NCI-H345 (cell line): Measurements from ENCODE around the gene CHD5.

ENCODE experiments used
- DNase-seq: peaks from one replicate; lab custom pipeline; 2025; lab: John Stamatoyannopoulos, UW

The CHD5 gene

DNA sequence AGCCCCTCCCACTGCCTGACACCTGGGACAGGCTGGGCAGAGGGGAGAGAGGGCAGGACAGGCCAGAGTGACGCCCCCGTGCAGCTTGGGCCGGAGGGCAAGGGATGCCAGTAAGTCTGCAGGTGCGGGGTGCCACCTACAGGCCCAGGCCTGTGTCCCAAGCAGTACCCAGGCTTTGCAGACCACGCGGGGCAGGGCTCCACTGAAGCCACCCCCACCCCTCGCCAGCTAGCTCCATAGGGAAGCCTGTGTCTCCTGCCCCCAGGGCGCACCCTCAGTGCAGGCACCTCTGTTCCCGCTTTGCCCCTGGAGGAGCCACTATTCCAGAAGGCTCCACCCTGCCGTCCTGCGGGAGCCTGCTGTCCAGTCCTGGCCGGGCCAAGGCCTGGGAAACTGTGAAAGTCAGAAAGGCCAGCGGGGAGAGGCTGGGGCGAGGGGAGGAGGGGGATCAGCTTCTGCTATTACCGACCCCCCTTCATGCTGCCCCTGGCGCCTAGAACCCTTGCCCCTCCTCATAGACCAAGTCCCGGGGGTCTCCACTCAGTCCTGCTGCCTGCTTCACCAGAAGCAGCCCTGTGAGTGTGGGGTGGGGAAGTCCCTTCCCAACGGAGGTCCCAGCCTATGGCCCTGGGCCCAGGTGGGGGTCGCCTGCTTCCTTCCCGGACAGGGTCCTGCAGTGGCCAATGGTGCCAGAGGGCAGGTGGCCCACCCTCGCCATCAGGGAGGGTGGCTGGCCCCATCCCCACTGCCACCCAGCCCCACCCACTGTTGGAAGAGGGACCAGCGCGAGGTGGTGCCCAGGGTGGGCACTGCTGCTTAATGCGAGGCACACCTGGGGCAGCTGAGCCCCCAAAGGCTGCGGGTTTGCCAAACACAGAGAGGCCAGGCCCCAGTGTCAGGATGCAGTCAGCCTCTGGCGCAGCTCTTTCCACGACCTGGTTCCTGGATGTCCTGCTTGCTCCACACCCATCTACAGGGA, 80.0 kb downstream of the CHD5 start:
- DNase-seq, result no peak

DNA sequence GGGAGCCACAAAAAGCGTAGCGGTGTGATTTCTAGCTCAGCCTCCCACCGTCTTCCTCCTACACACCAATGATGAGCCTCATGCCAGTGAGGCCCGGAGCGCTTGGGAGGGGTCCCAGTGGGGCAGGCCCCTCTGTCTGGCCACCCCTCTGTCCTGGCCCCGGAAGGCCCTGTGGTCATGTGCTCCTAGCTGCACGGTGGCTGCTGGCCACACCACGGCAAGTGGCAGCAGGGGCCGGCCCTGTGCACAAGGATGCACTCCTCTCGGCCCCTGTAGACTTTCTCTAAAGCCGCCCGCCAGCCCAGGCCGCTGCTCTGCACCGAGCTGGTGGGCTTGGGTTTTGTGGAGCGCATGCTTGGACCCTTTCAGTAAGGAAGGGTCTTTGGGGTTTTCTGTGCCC, 80.8 kb downstream of the CHD5 start:
- DNase-seq, result no peak

- no peak for DNase-seq
Measured at GRCh38 chr1:6098303-6099215, 81.6 kb downstream of the CHD5 start.

- no peak for DNase-seq
Measured at GRCh38 chr1:6097824-6098223, 82.3 kb downstream of the CHD5 start.

DNA sequence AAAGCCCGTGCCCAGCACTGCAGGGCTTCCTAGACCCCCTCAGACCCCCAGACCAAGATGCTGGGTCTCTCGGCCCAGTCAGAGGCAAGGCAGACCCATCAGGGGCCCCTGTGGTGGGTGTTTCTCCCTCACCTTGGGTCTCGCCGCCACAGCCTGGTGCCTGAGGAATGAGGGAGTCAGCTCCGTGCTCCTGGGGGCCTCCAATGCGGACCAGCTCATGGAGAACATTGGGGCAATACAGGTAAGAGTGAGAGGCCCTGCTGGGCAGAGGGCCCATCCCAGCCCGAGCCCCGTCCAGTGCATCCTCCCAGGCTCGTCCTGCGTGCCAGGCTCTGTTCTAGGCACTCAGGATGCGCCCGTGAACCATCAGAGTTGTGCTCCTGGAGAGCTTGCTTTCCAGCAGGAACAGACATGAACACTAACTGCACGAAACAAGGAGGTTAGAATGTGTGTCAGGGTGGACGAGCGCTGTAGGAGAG, 83.0 kb downstream of the CHD5 start:
- no peak for DNase-seq

- DNase-seq, result no peak
Measured at GRCh38 chr1:6096243-6097116, 83.6 kb downstream of the CHD5 start.

DNA sequence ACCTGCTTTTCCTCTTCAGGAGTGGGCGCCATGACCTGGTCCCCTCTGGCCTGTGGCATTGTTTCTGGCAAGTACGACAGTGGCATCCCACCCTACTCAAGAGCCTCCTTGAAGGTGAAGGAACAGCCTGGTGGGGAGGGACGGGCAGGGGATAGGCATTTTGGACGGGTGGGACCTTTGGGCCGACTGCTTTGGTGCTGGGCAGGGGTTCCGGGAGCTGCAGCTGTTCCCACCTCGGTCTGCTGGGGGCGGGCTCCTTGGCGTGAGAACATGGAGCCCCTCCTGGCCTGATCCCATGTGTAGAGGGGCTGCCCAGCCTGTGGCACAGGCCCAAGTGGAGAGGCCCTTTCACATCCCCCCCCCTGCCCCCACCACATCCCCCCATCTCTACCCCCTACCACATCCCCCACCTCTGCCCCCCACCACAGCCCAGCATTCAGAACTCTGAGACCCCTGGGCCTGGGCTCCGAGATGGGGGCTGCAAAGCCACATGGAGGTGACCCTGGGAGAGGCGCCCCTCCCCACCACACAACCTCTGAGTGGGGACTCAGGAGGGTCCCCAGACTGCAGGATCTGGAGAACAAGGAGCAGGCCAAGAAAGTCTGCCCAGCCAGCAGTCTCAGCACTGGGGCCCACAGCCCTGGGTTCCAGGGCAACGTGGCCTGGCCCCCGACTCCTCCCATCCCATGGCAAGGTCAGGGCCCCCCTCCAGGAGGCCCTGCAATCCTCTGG, 84.4 kb downstream of the CHD5 start:
- no peak for DNase-seq

- no peak for DNase-seq
Measured at GRCh38 chr1:6094801-6095505, 85.2 kb downstream of the CHD5 start.

DNA sequence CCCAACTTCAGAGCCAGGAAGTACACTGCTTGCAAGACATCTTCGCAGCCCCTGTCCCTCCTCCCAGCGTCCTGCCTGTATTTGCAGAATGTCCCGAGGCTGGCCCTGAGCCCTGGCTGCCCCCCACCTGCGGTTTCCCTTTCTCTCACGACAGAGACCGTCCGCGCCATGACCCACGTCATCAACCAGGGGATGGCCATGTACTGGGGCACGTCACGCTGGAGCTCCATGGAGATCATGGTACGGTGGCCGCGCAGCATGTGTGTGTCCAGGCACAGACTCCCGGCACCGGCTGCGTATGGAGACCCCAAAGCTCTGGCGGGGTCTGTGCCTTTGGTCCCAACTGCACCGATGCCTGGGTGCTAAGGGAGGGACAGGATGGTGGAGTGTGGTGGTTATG, 85.9 kb downstream of the CHD5 start:
- DNase-seq, result no peak

- DNase-seq, result no peak
Measured at GRCh38 chr1:6093611-6094010, 86.5 kb downstream of the CHD5 start.

GRCh38 chr1:6093071-6093470, 87.0 kb downstream of the CHD5 start:
- DNase-seq, result no peak

- no peak for DNase-seq
Measured at GRCh38 chr1:6092211-6092610, 87.9 kb downstream of the CHD5 start.

GRCh38 chr1:6091823-6092109, 88.4 kb downstream of the CHD5 start:
- no peak for DNase-seq

DNA sequence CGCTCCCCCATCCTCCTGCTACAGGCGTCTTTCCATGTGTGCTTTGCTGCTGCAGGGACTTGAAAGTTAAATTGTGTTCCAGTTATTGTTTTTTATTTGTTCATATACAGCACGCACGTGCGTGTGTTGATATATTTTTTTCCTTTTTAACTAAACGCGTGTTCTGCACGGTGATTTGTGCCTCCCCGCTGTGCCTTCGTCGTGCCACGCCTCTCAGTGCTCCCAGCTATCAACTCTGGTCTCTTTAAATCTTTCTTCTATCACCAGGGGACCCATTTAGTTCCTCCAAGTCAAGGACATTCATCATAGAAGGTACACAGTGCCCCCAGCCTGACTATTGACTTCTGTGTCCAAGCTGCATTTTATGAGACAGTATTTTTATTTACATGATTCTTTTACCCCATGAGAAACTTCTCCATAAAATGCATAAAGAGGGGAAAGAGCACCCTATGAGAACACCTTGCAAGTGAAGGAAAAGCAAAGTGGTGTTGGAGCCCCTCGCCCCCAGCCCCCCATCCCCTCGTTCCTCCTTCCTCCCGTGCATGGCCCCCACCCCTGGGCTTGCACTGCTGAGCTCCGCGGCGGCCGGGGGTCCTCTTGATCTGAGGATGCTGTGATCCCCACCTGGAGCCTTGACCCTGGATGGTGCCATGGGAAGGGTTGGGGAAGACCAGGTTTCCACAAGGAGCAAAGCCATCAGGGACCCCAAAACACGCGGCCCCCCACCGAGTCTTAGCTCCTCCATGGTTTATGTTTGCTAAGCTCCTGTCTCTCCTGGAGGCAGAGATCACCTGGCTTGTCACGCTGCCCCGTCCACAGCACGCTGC, 88.9 kb downstream of the CHD5 start:
- no peak for DNase-seq

- no peak for DNase-seq
Measured at GRCh38 chr1:6090288-6090687, 89.8 kb downstream of the CHD5 start.

- no peak for DNase-seq
Measured at GRCh38 chr1:6088956-6089355, 91.2 kb downstream of the CHD5 start.

- DNase-seq, result no peak
Measured at GRCh38 chr1:6087958-6088357, 92.2 kb downstream of the CHD5 start.

- no peak for DNase-seq
Measured at GRCh38 chr1:6087377-6087772, 92.7 kb downstream of the CHD5 start.

GRCh38 chr1:6086762-6087376, 93.3 kb downstream of the CHD5 start:
- no peak for DNase-seq
